GM12872 (cell line): ENCODE results near the gene RBM11.

Experiments used
- TF ChIP-seq, protein P1 (sequence below): IDR thresholded peaks from 3 replicates; pipeline ENCODE4 v1.5.1; 2011; ENCODE audit warnings: low read depth, mild to moderate bottlenecking, low read length, moderate library complexity; ENCODE audit not compliant: insufficient read depth

The RBM11 gene

DNA sequence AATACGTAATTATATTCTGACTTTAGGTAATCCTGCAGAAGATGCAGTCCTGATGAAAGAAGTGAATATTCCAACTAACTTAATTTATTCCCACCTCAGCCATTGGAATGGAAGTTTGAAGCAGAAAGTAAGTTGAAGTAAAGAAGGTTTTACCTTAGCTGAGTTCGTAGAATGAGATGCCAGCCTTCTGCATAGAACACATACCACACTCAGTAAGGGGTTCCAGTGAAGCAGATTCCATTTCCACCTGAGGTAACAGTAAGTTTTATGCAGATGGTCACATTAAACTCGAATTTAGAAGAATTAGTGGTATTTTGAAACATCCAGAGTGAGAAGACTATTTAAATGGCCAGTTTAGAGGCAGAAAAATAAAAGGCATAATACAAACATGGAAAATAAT lies 20.2 kb downstream of the RBM11 start:
- TF ChIP-seq, protein P1, sequence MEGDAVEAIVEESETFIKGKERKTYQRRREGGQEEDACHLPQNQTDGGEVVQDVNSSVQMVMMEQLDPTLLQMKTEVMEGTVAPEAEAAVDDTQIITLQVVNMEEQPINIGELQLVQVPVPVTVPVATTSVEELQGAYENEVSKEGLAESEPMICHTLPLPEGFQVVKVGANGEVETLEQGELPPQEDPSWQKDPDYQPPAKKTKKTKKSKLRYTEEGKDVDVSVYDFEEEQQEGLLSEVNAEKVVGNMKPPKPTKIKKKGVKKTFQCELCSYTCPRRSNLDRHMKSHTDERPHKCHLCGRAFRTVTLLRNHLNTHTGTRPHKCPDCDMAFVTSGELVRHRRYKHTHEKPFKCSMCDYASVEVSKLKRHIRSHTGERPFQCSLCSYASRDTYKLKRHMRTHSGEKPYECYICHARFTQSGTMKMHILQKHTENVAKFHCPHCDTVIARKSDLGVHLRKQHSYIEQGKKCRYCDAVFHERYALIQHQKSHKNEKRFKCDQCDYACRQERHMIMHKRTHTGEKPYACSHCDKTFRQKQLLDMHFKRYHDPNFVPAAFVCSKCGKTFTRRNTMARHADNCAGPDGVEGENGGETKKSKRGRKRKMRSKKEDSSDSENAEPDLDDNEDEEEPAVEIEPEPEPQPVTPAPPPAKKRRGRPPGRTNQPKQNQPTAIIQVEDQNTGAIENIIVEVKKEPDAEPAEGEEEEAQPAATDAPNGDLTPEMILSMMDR: no peak

DNA sequence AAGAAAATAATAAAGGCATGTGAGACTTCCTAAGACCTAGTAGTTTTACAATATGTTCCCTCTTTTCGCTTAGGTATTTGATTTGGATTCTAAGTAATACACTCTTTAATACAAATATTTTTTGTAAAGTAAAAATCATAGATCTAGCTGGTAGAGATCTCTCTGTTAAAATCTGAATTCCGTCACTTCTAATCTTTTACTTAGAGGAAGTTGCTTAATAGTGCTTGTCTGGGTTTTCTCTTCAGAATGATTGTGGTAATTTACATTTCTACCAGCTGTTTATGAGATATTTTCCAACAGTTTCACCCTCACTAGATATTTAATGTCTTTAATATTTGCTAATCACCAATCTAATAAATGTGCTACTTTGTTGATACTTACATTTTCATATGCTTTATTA lies 23.3 kb downstream of the RBM11 start:
- TF ChIP-seq, protein P1: no peak

DNA sequence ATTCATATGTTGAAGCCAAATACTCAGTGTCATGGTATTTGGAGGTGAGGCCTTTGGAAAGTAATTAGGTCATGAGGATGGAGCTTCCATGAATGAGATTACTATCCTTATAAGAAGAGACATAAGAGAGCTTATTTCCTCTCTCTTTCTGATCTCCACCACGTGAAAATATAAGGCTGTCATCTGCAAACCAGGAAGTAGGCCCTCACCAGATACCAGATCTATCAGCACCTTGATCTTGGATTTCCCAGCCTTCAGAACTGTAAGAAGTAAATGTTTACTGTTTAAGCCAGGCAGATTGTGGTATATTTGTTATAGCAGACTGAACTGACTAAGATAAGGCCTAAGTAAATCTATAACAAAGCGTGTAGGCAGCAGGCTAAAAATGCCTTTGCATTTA lies 25.3 kb downstream of the RBM11 start:
- TF ChIP-seq, protein P1: no peak

DNA sequence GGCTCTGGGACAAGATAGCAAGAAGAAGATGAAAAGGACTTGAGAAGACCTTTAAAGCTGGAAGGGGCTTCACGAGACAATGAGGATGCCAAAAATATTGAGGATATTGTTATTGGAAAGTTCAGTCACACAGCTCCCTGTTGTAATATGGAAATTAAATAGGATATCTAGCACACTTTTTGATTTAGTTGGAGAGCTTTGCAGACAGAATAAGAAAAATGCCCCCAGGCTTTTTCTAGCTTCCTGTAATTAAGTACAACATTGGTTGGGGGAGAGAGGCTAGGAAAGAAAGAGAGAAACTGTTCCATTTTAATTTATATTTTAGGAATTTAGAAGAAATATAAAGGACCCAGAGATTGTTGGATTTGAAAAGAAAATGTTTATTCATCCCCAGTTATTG lies 27.5 kb downstream of the RBM11 start:
- TF ChIP-seq, protein P1: no peak

DNA sequence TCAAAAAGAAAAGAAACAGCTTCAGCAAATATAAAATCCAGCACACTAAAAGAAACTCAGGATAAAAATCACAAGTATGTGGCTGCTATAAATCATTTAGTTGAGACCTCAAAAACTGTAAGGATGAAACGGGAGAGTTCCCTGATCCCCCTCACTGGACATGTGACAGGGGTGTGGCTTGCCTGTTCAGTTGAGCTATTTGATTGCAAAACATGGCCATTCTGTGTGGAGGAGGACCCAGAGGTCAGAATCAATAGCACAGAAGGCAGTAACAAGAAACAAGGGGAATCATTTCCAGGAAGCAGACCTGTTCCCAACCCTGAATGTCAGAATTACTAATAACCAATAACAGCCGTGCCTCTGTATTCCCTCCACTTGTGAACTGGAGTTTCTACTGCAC lies 27.9 kb downstream of the RBM11 start:
- TF ChIP-seq, protein P1: no peak

DNA sequence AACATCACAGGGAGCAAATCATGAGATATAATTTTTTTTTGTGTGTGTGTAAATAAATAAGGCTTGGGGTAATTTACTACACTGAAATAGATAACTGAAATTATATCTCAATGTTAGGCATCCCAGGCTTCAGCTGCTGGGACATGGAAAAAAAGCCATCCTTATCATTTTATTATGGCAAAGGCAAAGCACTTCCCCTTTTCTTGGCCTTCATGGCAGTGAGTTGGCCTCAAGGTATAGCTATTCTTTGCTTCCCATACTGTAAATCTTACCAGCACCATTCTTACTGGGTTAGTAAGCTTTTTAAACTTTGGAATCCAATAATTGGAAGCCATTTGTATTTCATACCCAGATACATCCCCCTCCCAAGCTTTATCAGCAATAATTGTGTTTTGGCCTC lies 29.0 kb downstream of the RBM11 start:
- TF ChIP-seq, protein P1: no peak

DNA sequence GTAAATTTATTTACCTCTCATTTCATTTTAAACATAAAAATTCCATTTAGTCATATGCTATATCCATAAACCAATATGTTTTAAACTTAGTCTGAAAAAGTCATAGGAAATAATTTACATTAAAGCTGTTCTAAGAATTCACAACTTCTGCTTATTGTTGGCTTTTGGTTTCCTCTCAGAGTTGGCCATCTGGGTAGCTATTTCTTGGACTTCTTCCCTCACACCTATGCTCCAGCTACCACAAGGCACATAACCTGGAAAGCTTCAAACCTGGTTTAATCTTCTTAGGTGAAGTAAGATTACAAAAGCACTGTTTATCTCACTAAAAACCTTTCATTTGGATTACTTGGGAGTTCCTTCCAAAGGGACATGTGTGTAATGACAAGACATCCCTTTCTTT lies 29.8 kb downstream of the RBM11 start:
- TF ChIP-seq, protein P1: no peak

DNA sequence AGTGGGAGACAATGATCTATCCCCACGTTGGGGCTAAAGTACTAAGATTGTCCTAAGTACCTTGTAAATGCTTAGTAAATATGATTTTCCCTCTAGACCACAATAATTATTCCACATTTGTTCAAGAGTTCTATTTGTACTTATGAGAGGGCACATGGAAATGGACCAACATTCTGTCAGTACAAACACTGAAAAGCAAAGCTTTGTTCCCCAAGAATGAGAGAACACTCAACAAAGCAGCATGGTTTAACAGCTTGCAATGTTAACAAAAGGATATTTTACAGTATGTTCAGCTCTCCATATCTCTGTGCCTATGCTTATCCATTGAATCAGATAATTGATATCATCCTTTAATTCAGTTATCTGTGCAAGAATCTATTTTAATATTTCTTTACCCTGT lies 35.4 kb downstream of the RBM11 start:
- TF ChIP-seq, protein P1: no peak
